ENCODE results near the gene LGR6.
"Not testable (repeated sequence)": the region's sequence is repeated elsewhere in the genome, so short reads cannot be mapped to it uniquely, and the experiment has no call there.

LGR6 gene

GRCh38 chr1:202193614-202194327 lies at the start of gene LGR6:
Gene LGR6, plus strand, starts transcription at chr1:202193799. Its CDS starts 191 bp downstream, at chr1:202193990.
- DNase-seq (ENCODE audit: low spot score) = no peak

GRCh38 chr1:202144402-202145067 lies 49.1 kb upstream of the LGR6 start, which contains the start of gene ARL8A:
Gene ARL8A, minus strand, starts transcription at chr1:202144737. Its CDS starts 165 bp downstream, at chr1:202144572.
- DNase-seq (ENCODE audit: low spot score) = peak; percentile 76

- DNase-seq (ENCODE audit: low spot score) = peak; percentile 21
Measured at GRCh38 chr1:202145068-202145743, 48.4 kb upstream of the LGR6 start.

GRCh38 chr1:202145744-202146140 lies 47.9 kb upstream of the LGR6 start:
- not testable (repeated sequence) for DNase-seq (ENCODE audit: low spot score)

- no peak for DNase-seq (ENCODE audit: low spot score)
Measured at GRCh38 chr1:202146279-202146678, 47.3 kb upstream of the LGR6 start.

- no peak for DNase-seq (ENCODE audit: low spot score)
Measured at GRCh38 chr1:202146993-202147392, 46.6 kb upstream of the LGR6 start.

- no peak for DNase-seq (ENCODE audit: low spot score)
Measured at GRCh38 chr1:202148391-202148790, 45.2 kb upstream of the LGR6 start.

GRCh38 chr1:202149566-202149965 lies 44.0 kb upstream of the LGR6 start:
- DNase-seq (ENCODE audit: low spot score) = peak; percentile 63

- no peak for DNase-seq (ENCODE audit: low spot score)
Measured at GRCh38 chr1:202150187-202150586, 43.4 kb upstream of the LGR6 start.

GRCh38 chr1:202150602-202151001 lies 43.0 kb upstream of the LGR6 start:
- DNase-seq (ENCODE audit: low spot score) = no peak

GRCh38 chr1:202151045-202151444 lies 42.6 kb upstream of the LGR6 start:
- DNase-seq (ENCODE audit: low spot score) = no peak

- no peak for DNase-seq (ENCODE audit: low spot score)
Measured at GRCh38 chr1:202152399-202152798, 41.2 kb upstream of the LGR6 start.

GRCh38 chr1:202153284-202153683 lies 40.3 kb upstream of the LGR6 start:
- no peak for DNase-seq (ENCODE audit: low spot score)

GRCh38 chr1:202154148-202154765 lies 39.3 kb upstream of the LGR6 start:
- DNase-seq (ENCODE audit: low spot score) = no peak

- DNase-seq (ENCODE audit: low spot score) = peak; percentile 52
Measured at GRCh38 chr1:202154766-202155477, 38.7 kb upstream of the LGR6 start.

GRCh38 chr1:202155478-202156021 lies 38.0 kb upstream of the LGR6 start:
- no peak for DNase-seq (ENCODE audit: low spot score)

- no peak for DNase-seq (ENCODE audit: low spot score)
Measured at GRCh38 chr1:202156590-202156989, 37.0 kb upstream of the LGR6 start.

GRCh38 chr1:202157945-202158344 lies 35.7 kb upstream of the LGR6 start:
- DNase-seq (ENCODE audit: low spot score) = no peak

- DNase-seq (ENCODE audit: low spot score) = no peak
Measured at GRCh38 chr1:202158810-202159533, 34.6 kb upstream of the LGR6 start.

- DNase-seq (ENCODE audit: low spot score) = no peak
Measured at GRCh38 chr1:202159534-202160371, 33.8 kb upstream of the LGR6 start.
